Fibroblast of mammary gland (primary cell): ENCODE measurements around the gene CDHR2.
A peak's percentile ranks its signal among the peaks of the same experiment; 100 is the strongest.

Source experiments
- DNase-seq: peaks from one replicate; pipeline ENCODE4 v3.0.0-alpha.2; 2010; ENCODE audit warnings: low read depth
- H3K4me3 ChIP-seq: 2 replicates; pipeline ENCODE4 v1.5.1; 2011; ENCODE audit warnings: low read depth, mild to moderate bottlenecking, low read length, moderate library complexity; ENCODE audit not compliant: control insufficient read depth
- CTCF ChIP-seq: conservative IDR thresholded peaks from 2 replicates; pipeline ENCODE4 v1.5.1; 2011; ENCODE audit warnings: low read depth, low read length, inconsistent platforms; ENCODE audit not compliant: control insufficient read depth, insufficient read depth

CDHR2 gene

GRCh38 chr5:176636426-176636825 lies 87.3 kb downstream of the CDHR2 start:
- no peak overlapping the region for H3K4me3 ChIP-seq
- TF ChIP-seq CTCF: no peak
- no peak for DNase-seq

GRCh38 chr5:176637556-176637955 lies 88.4 kb downstream of the CDHR2 start:
- no peak for TF ChIP-seq CTCF
- no peak for DNase-seq
- no peak overlapping the region for H3K4me3 ChIP-seq

- H3K4me3 ChIP-seq: no peak overlapping the region
- TF ChIP-seq CTCF: no peak
- no peak for DNase-seq
These were observed 89.3 kb downstream of the CDHR2 start for GRCh38 chr5:176638437-176638836.

- DNase-seq: no peak
- no peak overlapping the region for H3K4me3 ChIP-seq
- TF ChIP-seq CTCF: no peak
These were observed 90.1 kb downstream of the CDHR2 start for GRCh38 chr5:176639208-176639607.

- peak; percentile 15 for DNase-seq
- TF ChIP-seq CTCF: no peak
These were observed 90.8 kb downstream of the CDHR2 start for GRCh38 chr5:176639981-176640380.

GRCh38 chr5:176640616-176641015 lies 91.5 kb downstream of the CDHR2 start:
- no peak for DNase-seq
- no peak for TF ChIP-seq CTCF
- no peak overlapping the region for H3K4me3 ChIP-seq

More at GRCh38 chr5:176639981-176640380, 90.8 kb downstream of the CDHR2 start:
- no peak overlapping the region for H3K4me3 ChIP-seq
